T-helper 1 cell treated with Interleukin-12 subunit alpha and Interleukin-12 subunit beta and Interleukin-4 antibody, amounts not matched to agents 30 μg/mL and 1 μg/mL, for 36 hours (primary cell): Measurements from ENCODE around the gene CLDN22.

ENCODE experiments used
- H3K27ac Mint-ChIP-seq: one replicate; pipeline ENCODE4 v1.8.0; 2021; ENCODE audit warnings: mild to moderate bottlenecking, mixed read lengths
- H3K27me3 Mint-ChIP-seq: one replicate; pipeline ENCODE4 v1.8.0; 2021; ENCODE audit warnings: low read depth, mixed read lengths
- H3K36me3 Mint-ChIP-seq: one replicate; pipeline ENCODE4 v1.8.0; 2021; ENCODE audit warnings: low read depth, mixed read lengths
- H3K4me1 Mint-ChIP-seq: one replicate; pipeline ENCODE4 v1.8.0; 2021; ENCODE audit warnings: low read depth, mixed read lengths
- H3K4me3 Mint-ChIP-seq: one replicate; pipeline ENCODE4 v1.8.0; 2021; ENCODE audit warnings: mild to moderate bottlenecking, moderate library complexity, mixed read lengths
- H3K9me3 Mint-ChIP-seq: one replicate; pipeline ENCODE4 v1.8.0; 2021; ENCODE audit warnings: mixed read lengths

CLDN22 gene

DNA sequence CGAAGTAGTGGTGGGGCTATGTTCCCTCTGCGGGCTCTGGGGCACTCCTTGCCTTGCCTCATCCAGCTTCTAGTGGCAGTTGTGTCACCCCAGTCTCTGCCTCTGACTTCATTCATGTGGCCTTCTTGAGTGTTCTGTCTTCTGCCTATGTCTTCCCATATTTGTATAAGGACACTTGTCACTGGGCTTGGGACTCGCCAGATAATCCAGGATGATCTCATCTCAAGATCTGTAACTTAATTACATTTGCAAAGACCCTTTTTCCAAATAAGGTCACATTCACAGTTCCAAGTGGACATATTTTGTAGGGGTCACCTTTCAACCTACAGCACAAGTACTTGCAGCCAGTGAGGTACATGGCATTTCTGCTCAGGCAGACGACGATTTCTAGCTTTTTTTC is 32.5 kb upstream of the CLDN22 start:
- Mint-ChIP-seq H3K27ac (no peak overlapping the region), H3K4me3 (no peak overlapping the region), H3K4me1 (peaks cover 3% of the 10 kb centered on the region), H3K27me3 (no peaks in the 10 kb centered on the region), H3K36me3 (no peaks in the 10 kb centered on the region), H3K9me3 (peaks cover 4% of the 10 kb centered on the region)

DNA sequence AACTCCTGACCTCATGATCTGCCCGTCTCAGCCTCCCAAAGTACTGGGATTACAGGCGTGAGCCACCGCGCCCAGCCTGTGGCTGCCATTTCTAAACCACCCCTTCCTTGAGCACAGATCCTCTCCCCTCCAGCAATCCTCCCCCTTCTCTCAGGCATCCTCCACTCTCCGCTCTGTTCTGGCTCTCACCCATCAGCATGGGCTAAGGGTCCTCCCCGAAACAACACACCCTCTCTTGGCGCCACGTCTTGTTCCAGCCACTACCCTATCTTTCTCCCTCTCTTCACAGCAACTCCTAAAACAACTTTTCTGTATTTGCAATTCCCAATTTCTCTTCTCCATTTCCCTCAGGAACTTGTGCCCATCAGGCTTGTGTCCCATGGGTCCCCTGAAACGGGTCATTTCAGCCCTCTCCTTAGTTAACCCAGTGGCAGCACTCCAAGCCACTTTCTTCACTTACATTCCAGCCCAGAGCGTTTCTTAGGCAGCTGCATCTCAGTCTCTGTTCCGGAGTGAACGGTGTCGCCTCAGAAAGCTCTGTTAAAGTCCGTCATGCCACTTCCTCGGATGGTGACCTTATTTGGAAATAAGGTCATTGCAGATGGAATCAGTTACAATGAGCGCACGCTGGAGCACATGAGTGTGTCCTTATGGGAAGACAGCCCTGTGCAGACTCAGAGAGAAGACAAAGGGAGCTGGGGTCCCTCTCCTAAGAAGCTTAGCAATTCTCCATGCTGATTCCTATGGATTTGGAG is 30.4 kb upstream of the CLDN22 start:
- Mint-ChIP-seq H3K4me3 (no peak overlapping the region), H3K27ac (no peak overlapping the region)

DNA sequence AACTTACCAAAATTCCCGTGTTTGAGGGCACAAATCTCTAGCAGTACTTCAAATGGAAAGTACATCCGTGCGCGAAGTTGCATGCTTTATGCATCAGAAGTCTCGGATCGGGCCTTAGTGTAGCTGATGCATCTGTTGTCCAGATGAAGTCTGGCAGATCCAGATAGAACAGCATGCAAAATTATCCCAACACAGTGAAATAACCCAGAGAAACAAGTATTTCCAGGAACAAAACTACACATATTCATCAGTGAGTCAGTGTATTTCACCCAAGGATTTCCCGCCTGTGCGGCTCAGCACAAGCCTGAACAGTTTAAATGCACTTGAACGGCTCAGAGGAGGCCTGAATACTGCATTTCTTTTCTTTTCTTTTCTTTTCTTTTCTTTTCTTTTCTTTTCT is 29.6 kb upstream of the CLDN22 start:
- peaks cover 4% of the 10 kb centered on the region for H3K9me3 Mint-ChIP-seq
- H3K4me3 Mint-ChIP-seq: no peak overlapping the region
- peaks cover 3% of the 10 kb centered on the region for H3K4me1 Mint-ChIP-seq
- no peaks in the 10 kb centered on the region for H3K27me3 Mint-ChIP-seq
- H3K36me3 Mint-ChIP-seq: no peaks in the 10 kb centered on the region
- H3K27ac Mint-ChIP-seq: no peak overlapping the region

More for the DNA sequence above, 30.4 kb upstream of the CLDN22 start:
- Mint-ChIP-seq H3K9me3 (peaks cover 4% of the 10 kb centered on the region), H3K27me3 (no peaks in the 10 kb centered on the region), H3K4me1 (peaks cover 3% of the 10 kb centered on the region), H3K36me3 (no peaks in the 10 kb centered on the region)

DNA sequence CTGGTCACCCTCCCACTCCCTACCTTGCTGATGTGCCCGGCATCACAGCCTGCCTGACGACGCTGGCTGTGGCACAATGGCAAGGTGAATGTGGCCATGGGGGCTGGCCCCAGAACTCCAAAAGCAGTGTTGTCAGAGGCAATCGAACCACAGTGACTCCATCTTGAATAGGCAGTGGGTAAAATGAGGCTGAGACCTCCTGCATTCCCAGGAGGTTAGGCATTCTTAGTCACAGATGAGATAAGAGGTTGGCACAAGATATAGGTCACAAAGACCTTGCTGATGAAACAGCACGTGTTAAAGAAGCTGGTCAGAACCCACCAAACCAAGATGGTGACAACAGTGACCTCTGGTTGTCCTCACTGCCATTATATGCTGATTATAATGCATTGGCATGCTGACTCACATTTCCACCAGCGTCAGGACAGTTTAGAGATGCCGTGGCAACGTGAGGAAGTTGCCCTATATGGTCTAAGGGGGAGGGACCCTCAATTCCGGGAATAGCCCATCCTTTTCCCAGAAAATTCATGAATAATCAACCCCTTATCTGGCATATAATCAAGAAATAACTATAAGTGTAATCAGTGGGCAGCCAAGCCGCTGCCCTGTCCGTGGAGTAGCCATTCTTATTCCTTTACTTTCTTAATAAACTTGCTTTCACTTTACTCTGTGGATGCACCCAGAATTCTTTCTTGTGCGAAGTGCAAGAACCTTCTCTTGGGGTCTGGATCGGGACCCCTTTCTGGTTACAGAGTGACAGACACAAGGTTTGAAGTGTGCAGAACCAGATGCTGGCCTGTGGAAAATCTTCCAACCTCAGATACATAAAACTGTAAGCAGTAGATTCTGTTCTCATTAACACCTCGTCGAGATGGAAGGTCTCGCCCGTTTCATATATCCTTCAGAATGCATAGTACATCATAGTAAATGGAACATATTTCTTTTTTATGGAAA is 28.9 kb upstream of the CLDN22 start:
- H3K9me3 Mint-ChIP-seq: peaks cover 4% of the 10 kb centered on the region
- no peak overlapping the region for H3K4me3 Mint-ChIP-seq
- H3K27me3 Mint-ChIP-seq: peaks cover 2% of the 10 kb centered on the region
- H3K27ac Mint-ChIP-seq: no peak overlapping the region
- H3K4me1 Mint-ChIP-seq: peaks cover 3% of the 10 kb centered on the region
- H3K36me3 Mint-ChIP-seq: no peaks in the 10 kb centered on the region

DNA sequence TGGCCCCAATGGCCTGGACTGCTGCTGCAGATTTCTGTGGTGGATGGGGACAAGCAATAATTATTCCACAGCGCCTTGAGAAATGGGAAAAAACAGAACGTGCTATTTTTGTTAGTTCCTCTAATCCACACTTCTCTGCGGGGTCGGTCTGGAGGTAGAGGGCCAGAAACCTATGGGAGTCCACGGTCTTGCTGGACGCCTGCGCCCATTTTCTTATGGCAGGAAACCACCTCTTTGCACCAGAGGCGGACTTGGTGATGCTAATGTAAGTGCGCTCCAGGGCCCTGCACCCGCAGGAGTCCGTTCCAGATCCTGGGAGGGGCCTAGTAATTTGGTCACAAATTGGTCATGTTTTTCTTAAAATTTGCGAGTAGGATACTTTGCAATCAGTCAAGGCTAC is 28.1 kb upstream of the CLDN22 start:
- H3K4me1 Mint-ChIP-seq: peaks cover 3% of the 10 kb centered on the region
- H3K27ac Mint-ChIP-seq: no peak overlapping the region
- H3K27me3 Mint-ChIP-seq: peaks cover 3% of the 10 kb centered on the region
- no peaks in the 10 kb centered on the region for H3K36me3 Mint-ChIP-seq
- H3K9me3 Mint-ChIP-seq: peaks cover 4% of the 10 kb centered on the region
- H3K4me3 Mint-ChIP-seq: no peak overlapping the region

DNA sequence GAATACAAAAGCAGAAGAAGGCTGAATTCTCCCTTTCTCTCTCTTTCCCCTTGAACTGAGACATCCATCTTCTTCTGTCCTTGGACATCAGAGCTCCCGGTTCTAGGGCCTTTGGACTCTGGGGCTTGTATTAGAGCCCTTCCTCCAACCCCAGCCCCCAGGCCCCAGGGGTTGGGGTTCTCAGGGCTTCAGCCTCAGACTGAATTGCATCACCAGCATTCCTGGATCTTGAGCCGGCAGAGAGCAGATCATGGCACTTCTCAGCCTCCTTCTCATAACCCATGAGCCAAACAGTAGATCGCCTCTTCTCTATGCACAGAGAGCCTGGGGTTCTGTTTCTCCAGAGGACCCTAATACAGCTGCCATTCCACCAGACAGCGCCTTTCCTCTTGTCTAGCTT is 27.5 kb upstream of the CLDN22 start:
- Mint-ChIP-seq H3K27ac (no peak overlapping the region), H3K27me3 (peaks cover 3% of the 10 kb centered on the region), H3K4me3 (no peak overlapping the region), H3K36me3 (no peaks in the 10 kb centered on the region), H3K9me3 (peaks cover 4% of the 10 kb centered on the region), H3K4me1 (peaks cover 3% of the 10 kb centered on the region)

DNA sequence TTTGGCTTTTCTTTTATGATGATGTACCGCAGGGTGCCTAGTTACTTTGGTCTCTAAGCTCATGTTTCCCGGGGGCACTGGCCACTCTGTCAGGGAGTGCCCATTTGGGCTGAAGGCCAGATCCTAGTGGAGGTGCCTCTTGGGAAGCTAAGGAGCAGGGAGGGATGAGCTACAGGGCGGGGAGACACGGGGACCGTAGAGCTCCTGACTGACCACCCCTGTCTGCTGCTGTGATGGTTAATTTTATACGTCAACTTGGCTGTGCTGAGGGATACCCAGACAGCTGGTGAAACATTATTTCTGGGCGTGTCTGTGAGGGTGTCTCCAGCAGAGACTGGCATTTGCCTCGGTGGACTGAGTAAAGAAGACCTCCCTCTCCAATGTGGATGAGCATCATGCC is 27.1 kb upstream of the CLDN22 start:
- peaks cover 4% of the 10 kb centered on the region for H3K9me3 Mint-ChIP-seq
- no peak overlapping the region for H3K4me3 Mint-ChIP-seq
- no peak overlapping the region for H3K27ac Mint-ChIP-seq
- H3K27me3 Mint-ChIP-seq: peaks cover 3% of the 10 kb centered on the region
- peaks cover 3% of the 10 kb centered on the region for H3K4me1 Mint-ChIP-seq
- no peaks in the 10 kb centered on the region for H3K36me3 Mint-ChIP-seq

DNA sequence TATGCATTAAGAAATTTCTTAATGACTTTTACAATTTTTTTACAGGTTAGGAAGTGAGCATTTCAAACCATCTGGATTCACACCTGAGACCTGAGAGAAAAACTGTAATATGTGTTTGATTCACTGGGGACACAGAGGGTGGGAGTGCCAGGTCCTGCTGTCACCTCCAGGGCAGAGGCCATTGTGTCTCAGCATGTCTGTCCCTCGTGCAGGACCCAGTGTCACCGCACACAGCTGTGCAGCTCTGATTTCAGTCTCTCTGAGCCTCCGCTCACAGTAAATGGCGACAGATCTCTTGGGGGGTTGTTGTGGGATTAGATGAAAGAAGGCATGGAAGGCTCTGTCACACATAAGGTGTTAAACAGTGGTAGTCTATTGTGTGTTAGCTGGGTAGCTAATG is 25.2 kb upstream of the CLDN22 start:
- H3K9me3 Mint-ChIP-seq: no peaks in the 10 kb centered on the region
- H3K27ac Mint-ChIP-seq: no peak overlapping the region
- H3K27me3 Mint-ChIP-seq: peaks cover 7% of the 10 kb centered on the region
- H3K4me3 Mint-ChIP-seq: no peak overlapping the region
- H3K4me1 Mint-ChIP-seq: peaks cover under 1% of the 10 kb centered on the region
- H3K36me3 Mint-ChIP-seq: no peaks in the 10 kb centered on the region

DNA sequence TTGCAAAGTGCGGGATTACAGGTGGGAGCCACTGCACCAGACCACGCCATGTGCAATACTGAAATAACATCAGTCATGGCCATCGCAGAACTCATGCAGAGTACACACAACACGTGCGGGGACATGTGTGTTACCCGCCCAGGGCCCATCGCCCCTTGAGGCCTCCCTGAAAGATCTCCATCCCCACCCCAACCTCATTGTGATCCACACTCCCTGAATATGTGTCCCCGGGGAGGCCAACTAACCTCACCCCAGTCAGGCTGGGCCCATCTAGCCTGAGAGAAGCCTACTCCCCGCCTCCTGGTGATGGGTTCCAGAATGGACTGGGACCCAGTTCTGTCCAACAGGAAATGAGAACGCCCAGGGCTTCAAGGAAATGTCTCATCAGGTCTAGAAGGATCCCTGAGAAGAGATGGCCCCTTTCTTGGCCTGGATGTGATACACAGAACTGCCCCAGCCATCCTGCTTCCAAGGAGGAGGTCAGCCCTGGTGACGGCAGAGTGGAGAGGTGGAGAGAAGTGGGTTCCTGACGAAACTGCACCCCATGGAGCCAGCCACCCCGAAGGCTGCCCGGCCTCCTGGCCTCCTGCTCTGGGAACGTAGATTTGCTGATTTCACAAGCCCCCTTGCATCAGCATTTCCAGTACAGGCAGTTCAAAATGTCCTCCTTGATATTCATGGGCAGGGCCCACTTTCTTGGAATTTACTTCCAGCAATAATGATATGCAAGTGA is 24.6 kb upstream of the CLDN22 start:
- Mint-ChIP-seq H3K4me3 (no peak overlapping the region), H3K9me3 (no peaks in the 10 kb centered on the region), H3K36me3 (no peaks in the 10 kb centered on the region), H3K4me1 (no peaks in the 10 kb centered on the region), H3K27me3 (peaks cover 7% of the 10 kb centered on the region), H3K27ac (no peak overlapping the region)

DNA sequence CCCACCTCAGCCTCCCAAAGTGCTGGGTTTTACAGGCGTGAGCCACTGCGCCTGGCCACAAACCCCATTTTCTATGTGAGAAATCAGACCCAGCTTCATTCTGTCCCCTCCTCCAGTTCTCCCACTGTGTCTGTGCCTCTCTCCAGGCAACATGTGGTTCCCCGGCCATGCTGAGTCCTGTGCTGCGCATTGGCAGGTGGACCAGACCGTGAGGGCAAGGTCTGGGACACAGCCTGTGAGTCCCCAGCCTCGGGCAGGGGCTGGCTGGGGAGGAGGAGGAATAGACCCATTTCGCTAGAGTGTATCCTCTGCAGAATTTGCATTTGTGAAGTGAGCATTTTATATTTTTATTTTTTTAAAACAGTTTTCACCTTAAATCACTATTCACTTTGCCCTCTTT is 23.7 kb upstream of the CLDN22 start:
- H3K9me3 Mint-ChIP-seq: no peaks in the 10 kb centered on the region

DNA sequence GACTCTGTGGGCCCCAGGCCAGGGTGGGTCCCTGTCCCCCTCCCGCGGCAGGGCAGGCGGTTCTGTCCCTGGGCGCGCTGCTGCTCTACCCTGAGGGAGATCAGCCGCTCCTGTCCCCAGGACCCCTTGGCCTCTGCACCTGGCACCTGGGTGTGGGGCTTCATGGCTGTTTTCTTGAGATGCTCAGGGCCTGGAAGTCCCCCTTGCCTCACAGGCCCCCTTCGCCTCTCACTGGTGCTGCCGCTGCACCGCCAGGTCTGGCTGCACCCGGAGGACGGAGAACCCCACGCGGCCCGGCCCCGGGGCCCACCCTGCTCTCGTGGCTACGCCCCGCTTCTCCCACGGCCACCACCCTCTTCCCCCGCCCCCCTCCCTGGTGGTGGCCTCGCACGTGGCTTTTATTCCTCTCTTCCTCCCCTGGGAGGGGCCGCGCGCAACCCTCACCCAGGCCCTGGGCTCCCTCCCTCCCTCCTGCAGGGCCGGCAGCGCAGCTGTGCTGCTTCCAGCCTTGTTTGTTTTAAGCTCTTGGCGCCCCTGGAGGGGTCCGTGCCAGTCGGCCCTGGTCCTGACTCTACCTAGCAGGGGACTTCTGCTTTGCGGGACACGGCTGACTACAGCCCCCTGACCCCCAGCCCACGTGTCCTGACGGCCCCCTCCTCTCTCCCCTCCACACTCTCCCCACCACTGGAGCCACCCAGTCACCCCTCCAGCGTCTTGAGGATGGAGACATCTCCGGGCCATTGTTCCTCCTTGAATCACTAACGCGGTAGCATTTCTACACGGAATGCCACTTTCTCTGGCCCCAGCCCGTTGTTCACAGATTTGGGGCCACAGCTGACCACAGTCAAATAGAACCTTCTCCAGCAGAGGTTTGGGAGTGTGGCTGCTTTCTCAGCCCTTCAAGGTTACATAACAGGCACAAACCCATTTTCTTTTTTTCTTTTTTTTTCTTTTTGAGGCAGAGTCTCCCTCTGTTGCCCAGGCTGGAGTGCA is 22.8 kb upstream of the CLDN22 start:
- Mint-ChIP-seq H3K4me1 (no peaks in the 10 kb centered on the region), H3K9me3 (no peaks in the 10 kb centered on the region), H3K27me3 (peaks cover 7% of the 10 kb centered on the region), H3K4me3 (no peak overlapping the region), H3K27ac (no peak overlapping the region), H3K36me3 (no peaks in the 10 kb centered on the region)

More for the DNA sequence above, 23.7 kb upstream of the CLDN22 start:
- Mint-ChIP-seq H3K4me1 (no peaks in the 10 kb centered on the region), H3K27ac (no peak overlapping the region), H3K4me3 (no peak overlapping the region), H3K36me3 (no peaks in the 10 kb centered on the region), H3K27me3 (peaks cover 7% of the 10 kb centered on the region)

DNA sequence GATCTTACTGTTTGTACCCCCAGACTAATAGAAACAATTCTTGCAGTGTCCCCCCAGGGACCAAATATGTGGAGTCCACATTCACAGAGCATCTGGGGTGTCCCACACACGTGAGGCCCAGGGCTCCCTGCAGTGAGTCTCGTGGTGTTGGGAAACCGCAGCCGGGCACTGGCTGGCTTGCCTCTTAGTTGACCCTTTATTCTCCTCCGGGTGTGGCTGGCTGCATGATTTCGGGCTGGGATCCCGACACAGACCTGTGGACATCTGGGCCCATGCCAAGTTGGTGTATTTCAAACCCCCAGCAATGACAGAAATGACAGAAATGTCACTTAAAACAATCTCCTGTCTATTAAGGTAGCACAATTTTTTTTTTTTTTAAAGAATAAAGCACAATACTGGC is 17.8 kb upstream of the CLDN22 start:
- Mint-ChIP-seq H3K9me3 (no peaks in the 10 kb centered on the region), H3K4me1 (peaks cover 4% of the 10 kb centered on the region), H3K27ac (no peak overlapping the region), H3K36me3 (no peaks in the 10 kb centered on the region), H3K27me3 (peaks cover 4% of the 10 kb centered on the region), H3K4me3 (no peak overlapping the region)

DNA sequence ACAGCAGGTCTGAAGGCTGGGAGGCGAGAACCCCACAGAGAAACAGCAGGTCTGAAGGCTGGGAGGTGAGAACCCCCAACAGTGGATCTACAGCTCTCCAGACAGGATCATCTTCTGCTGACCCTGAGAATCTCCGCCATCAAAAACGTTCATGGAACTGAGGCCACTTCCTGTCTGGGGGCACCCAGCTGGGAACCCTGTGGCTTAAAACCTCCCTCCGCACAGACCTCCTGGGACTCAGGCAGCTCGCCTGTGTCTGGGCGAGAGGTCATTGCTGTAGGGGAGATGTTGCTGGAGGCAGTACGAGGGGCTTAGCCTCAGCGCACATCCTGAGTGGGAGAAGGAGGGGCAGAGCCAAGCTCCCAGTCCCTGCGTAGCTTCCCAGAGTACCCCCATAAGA is 17.3 kb upstream of the CLDN22 start:
- Mint-ChIP-seq H3K27me3 (peaks cover 4% of the 10 kb centered on the region), H3K27ac (no peak overlapping the region), H3K4me1 (peaks cover 4% of the 10 kb centered on the region), H3K9me3 (no peaks in the 10 kb centered on the region), H3K4me3 (no peak overlapping the region), H3K36me3 (no peaks in the 10 kb centered on the region)
